ENCODE data around the gene GALNT14. TPM values are rescaled to one million over a fixed set of nuclear protein-coding genes. Genes with fewer than 3 reads are reported as not detected.

The GALNT14 gene
- total and polyA plus RNA-seq, 2 of the 13 experiments (the other 11 are each of a cell fraction or from before 2014, with no cell fraction given), result not detected

DNA sequence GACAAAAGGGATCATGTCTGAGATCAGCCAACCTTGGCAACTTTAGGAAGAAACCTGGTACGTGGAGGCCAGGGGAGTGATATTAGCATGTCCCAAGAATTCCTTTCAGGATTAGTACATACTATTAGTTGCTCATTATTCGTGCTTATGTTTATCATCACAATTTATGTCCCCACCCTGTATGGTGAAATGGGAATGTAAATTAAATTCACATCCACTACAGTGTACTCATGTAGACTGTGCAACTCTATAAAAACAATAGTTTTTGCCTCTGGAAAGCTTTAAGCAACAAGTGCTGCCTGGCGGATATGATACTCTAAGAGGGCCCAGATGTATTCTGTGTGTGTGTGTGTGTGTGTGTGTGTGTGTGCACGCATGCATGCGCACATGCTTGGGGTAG, 110.7 kb downstream of the GALNT14 start:
- no peaks in the 10 kb centered on the region for H4K20me1 ChIP-seq (ENCODE audit: insufficient read depth, low read length)
- in situ Hi-C loops (cut with HindIII; ENCODE audit: extremely low pct_ligation_motif_present, low pct_unique_long_range_greater_than_20kb) (no loop called here), intact Hi-C loops (cut with micrococcal nuclease; ENCODE audit: unreplicated experiment) (no loop called here)
- no peak for TF ChIP-seq CERS6 (CRISPR knock-in tag; IDR thresholded peaks at IDR 0.05)
- TF ChIP-seq NFE2L1 (CRISPR knock-in tag; IDR thresholded peaks at IDR 0.05; ENCODE audit: borderline replicate concordance), result no peak
- TF ChIP-seq ZNF292 (CRISPR knock-in tag; IDR thresholded peaks at IDR 0.05; ENCODE audit: borderline replicate concordance, low read depth), result no peak
- no peak for TF ChIP-seq ETV5 (CRISPR knock-in tag; IDR thresholded peaks at IDR 0.05; ENCODE audit: borderline replicate concordance)
- no peak for TF ChIP-seq FOXO1 (CRISPR knock-in tag; IDR thresholded peaks at IDR 0.05)
- no peak for TF ChIP-seq GLI4 (CRISPR knock-in tag; IDR thresholded peaks at IDR 0.05; ENCODE audit: borderline replicate concordance)
- TF ChIP-seq ARNT (IDR thresholded peaks at IDR 0.05), result no peak
- TF ChIP-seq PCBP1 (IDR thresholded peaks at IDR 0.05; ENCODE audit: borderline replicate concordance, low read depth, low read length), result no peak
- no peak for TF ChIP-seq NRL (CRISPR knock-in tag; IDR thresholded peaks at IDR 0.05; ENCODE audit: borderline replicate concordance)
- TF ChIP-seq ZNF44 (CRISPR knock-in tag; IDR thresholded peaks at IDR 0.05), result no peak
- TF ChIP-seq ZSCAN21 (CRISPR knock-in tag; IDR thresholded peaks at IDR 0.05; ENCODE audit: borderline replicate concordance), result no peak
- no peaks in the 10 kb centered on the region for H3K36me3 ChIP-seq (replicated peaks in 1 of 2; ENCODE audit: control insufficient read depth in 1 of 2, insufficient read depth in 2 of 2, low read length in 2 of 2)
- no peak overlapping the region for H3K4me3 ChIP-seq (replicated peaks in 1 of 3; ENCODE audit: insufficient read depth in 1 of 3, low read depth in 2 of 3, low read length in 3 of 3)
- H3K4me2 ChIP-seq (ENCODE audit: low read depth, low read length), result no peak overlapping the region
- no peak overlapping the region for H2AFZ ChIP-seq (ENCODE audit: low read length)
- BruUV-seq (replicated peaks), result no TSS peak
- H3K79me2 ChIP-seq (ENCODE audit: insufficient read depth, low read length), result no peaks in the 10 kb centered on the region
- no peaks in the 10 kb centered on the region for H3K4me1 ChIP-seq (ENCODE audit: insufficient read depth, low read length)
- no peak for DNase-seq (ENCODE audit: low spot score)
- H3K27me3 ChIP-seq (ENCODE audit: control insufficient read depth in 1 of 2, insufficient read depth in 2 of 2, low read length in 2 of 2), result 0 out of 5 replicates have a peak, but pooled peaks cover 0 to 6% of the 10 kb centered on the region in 2 experiments
- H3K27ac ChIP-seq (ENCODE audit: extremely low read length, insufficient read depth, low read length), result no peak overlapping the region
- H3K9me3 ChIP-seq (ENCODE audit: low read length), result no peaks in the 10 kb centered on the region
- POLR2A ChIA-PET, result no interaction called here
- H3K9ac ChIP-seq (ENCODE audit: insufficient read depth, low read depth, low read length), result no peak overlapping the region
- no peak for FAIRE-seq
- CTCF ChIA-PET (ENCODE audit: low intra/inter-chr PET ratio, low total read pairs), result no interaction called here
- 19% methylated on average over 5 of the region's 5 CpGs for WGBS (ENCODE audit: low lambda C conversion rate)
- no peak for ATAC-seq
